IPS-NIHi7 (cell line): ENCODE measurements around the gene TNFRSF14.
"Not testable (repeated sequence)": the region's sequence is repeated elsewhere in the genome, so short reads cannot be mapped to it uniquely, and the experiment has no call there.

Experiments
- DNase-seq: peaks from one replicate; pipeline ENCODE4 v3.0.0; 2012; ENCODE audit warnings: mixed read lengths; ENCODE audit errors: extremely low spot score

The TNFRSF14 gene

GRCh38 chr1:2553076-2553475, 3.1 kb upstream of the TNFRSF14 start:
- not testable (repeated sequence) for DNase-seq

GRCh38 chr1:2553871-2554620, 2.1 kb upstream of the TNFRSF14 start:
- DNase-seq, result no peak

GRCh38 chr1:2554621-2555387, 1.4 kb upstream of the TNFRSF14 start:
- DNase-seq, result peak; percentile 49

- no peak for DNase-seq
Measured at GRCh38 chr1:2555634-2556276, 416 bp upstream of the TNFRSF14 start.

GRCh38 chr1:2556678-2557481, 709 bp downstream of the TNFRSF14 start:
- no peak for DNase-seq

GRCh38 chr1:2557482-2558400, 1.6 kb downstream of the TNFRSF14 start:
- no peak for DNase-seq

- DNase-seq, result no peak
Measured at GRCh38 chr1:2558420-2558819, 2.2 kb downstream of the TNFRSF14 start.

GRCh38 chr1:2558861-2559260, 2.7 kb downstream of the TNFRSF14 start:
- no peak for DNase-seq

- DNase-seq, result no peak
Measured at GRCh38 chr1:2559509-2560298, 3.5 kb downstream of the TNFRSF14 start.

- no peak for DNase-seq
Measured at GRCh38 chr1:2560299-2561073, 4.3 kb downstream of the TNFRSF14 start.

GRCh38 chr1:2561446-2561845, 5.3 kb downstream of the TNFRSF14 start:
- no peak for DNase-seq

- no peak for DNase-seq
Measured at GRCh38 chr1:2561898-2562895, 6.0 kb downstream of the TNFRSF14 start.

- DNase-seq, result no peak
Measured at GRCh38 chr1:2563205-2563604, 7.0 kb downstream of the TNFRSF14 start.

- DNase-seq, result no peak
Measured at GRCh38 chr1:2564006-2564814, 8.0 kb downstream of the TNFRSF14 start.

GRCh38 chr1:2564815-2565374, 8.7 kb downstream of the TNFRSF14 start:
- no peak for DNase-seq
